Measurements from ENCODE around the gene SERTAD4.

The SERTAD4 gene

GRCh38 chr1:210259561-210259960, 27.0 kb downstream of the SERTAD4 start:
- peak; percentile 73 for DNase-seq (ENCODE audit: low read depth, low spot score)

GRCh38 chr1:210260096-210260495, 27.5 kb downstream of the SERTAD4 start:
- no peak for DNase-seq (ENCODE audit: low read depth, low spot score)

GRCh38 chr1:210262167-210262896, 29.7 kb downstream of the SERTAD4 start:
- DNase-seq (ENCODE audit: low read depth, low spot score): peak; percentile 90

- DNase-seq (ENCODE audit: low read depth, low spot score): no peak
Measured at GRCh38 chr1:210262897-210263272, 30.3 kb downstream of the SERTAD4 start.

- DNase-seq (ENCODE audit: low read depth, low spot score): no peak
Measured at GRCh38 chr1:210263963-210264362, 31.4 kb downstream of the SERTAD4 start.

GRCh38 chr1:210264496-210265380, 32.1 kb downstream of the SERTAD4 start:
- peak; percentile 12 for DNase-seq (ENCODE audit: low read depth, low spot score)

- DNase-seq (ENCODE audit: low read depth, low spot score): peak; percentile 68
Measured at GRCh38 chr1:210265392-210265955, 32.9 kb downstream of the SERTAD4 start.

GRCh38 chr1:210269981-210270380, 37.4 kb downstream of the SERTAD4 start:
- DNase-seq (ENCODE audit: low read depth, low spot score): peak; percentile 22

GRCh38 chr1:210272666-210273065, 40.1 kb downstream of the SERTAD4 start:
- peak; percentile 32 for DNase-seq (ENCODE audit: low read depth, low spot score)

- no peak for DNase-seq (ENCODE audit: low read depth, low spot score)
Measured at GRCh38 chr1:210280221-210280620, 47.6 kb downstream of the SERTAD4 start.

- DNase-seq (ENCODE audit: low read depth, low spot score): no peak
Measured at GRCh38 chr1:210288116-210288515, 55.5 kb downstream of the SERTAD4 start.

- DNase-seq (ENCODE audit: low read depth, low spot score): no peak
Measured at GRCh38 chr1:210289248-210289647, 56.7 kb downstream of the SERTAD4 start.

GRCh38 chr1:210291081-210291764, 58.6 kb downstream of the SERTAD4 start:
- DNase-seq (ENCODE audit: low read depth, low spot score): no peak

- peak; percentile 52 for DNase-seq (ENCODE audit: low read depth, low spot score)
Measured at GRCh38 chr1:210291786-210292230, 59.2 kb downstream of the SERTAD4 start.

- DNase-seq (ENCODE audit: low read depth, low spot score): peak; percentile 60
Measured at GRCh38 chr1:210292231-210292871, 59.8 kb downstream of the SERTAD4 start.

GRCh38 chr1:210293171-210293607, 60.6 kb downstream of the SERTAD4 start:
- peak; percentile 87 for DNase-seq (ENCODE audit: low read depth, low spot score)

- peak; percentile 47 for DNase-seq (ENCODE audit: low read depth, low spot score)
Measured at GRCh38 chr1:210294999-210295745, 62.6 kb downstream of the SERTAD4 start.

Data from astrocyte of the hippocampus (primary cell).